ENCODE data around the gene MCAT. TPM values are rescaled to one million over a fixed set of nuclear protein-coding genes. Genes with fewer than 3 reads are reported as not detected.

The MCAT gene
- polyA plus RNA-seq, 3 donors: 4.5 to 8.9 (median 6.8) TPM

DNA sequence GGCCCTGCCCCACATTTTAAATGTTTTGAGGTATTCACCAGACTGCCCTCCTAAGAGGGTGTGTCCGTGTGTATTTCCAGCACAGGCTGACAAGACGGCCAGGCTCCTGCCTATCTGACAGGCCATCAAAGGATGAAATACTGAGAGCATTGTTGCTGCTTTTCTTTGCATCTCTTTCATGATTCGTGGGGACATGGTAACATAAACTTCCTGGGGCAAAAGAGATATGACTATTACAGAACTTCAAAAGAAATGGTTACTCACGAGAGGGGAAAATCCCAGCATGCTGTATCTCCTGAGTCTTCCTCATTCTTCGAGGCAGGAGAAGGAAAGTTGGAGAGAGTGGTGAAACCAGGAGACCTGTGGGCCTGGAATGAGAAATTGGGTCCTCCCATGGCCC is 43.0 kb downstream of the MCAT start:
- Histone ChIP-seq H3K4me1 (ENCODE audit: control insufficient read depth in 1 of 2, insufficient read depth in 2 of 2, low read length in 2 of 2) (no peaks in the 10 kb centered on the region), H3K4me3 (replicated peaks in 1 of 3; ENCODE audit: low read depth in 2 of 3, low read length in 3 of 3) (no peak overlapping the region), H3K27ac (ENCODE audit: low read depth in 1 of 2, low read length in 2 of 2) (no peak overlapping the region), H2AFZ (ENCODE audit: insufficient read depth, low read depth, low read length, poor library complexity, severe bottlenecking) (no peak overlapping the region), H3K4me2 (replicated peaks; ENCODE audit: extremely low read depth, low read length, poor library complexity, severe bottlenecking) (no peak overlapping the region), H4K20me1 (ENCODE audit: insufficient read depth, low read length) (no peaks in the 10 kb centered on the region), H3K27me3 (ENCODE audit: control insufficient read depth in 2 of 2, insufficient read depth in 2 of 2, low read length in 2 of 2) (no peaks in the 10 kb centered on the region), H3K79me2 (ENCODE audit: insufficient read depth, low read length) (no peaks in the 10 kb centered on the region), H3K9ac (ENCODE audit: insufficient read depth, low read length, poor library complexity, severe bottlenecking) (no peak overlapping the region), H3K36me3 (replicated peaks in 1 of 2; ENCODE audit: control insufficient read depth in 1 of 2, insufficient read depth in 2 of 2, low read length in 2 of 2) (no peaks in the 10 kb centered on the region), H3K9me3 (replicated peaks in 1 of 2; ENCODE audit: control insufficient read depth in 1 of 2, insufficient read depth in 1 of 2, low read length in 2 of 2) (peaks cover 9 to 17% of the 10 kb centered on the region in 2 donors)
- TF ChIP-seq, protein P1, sequence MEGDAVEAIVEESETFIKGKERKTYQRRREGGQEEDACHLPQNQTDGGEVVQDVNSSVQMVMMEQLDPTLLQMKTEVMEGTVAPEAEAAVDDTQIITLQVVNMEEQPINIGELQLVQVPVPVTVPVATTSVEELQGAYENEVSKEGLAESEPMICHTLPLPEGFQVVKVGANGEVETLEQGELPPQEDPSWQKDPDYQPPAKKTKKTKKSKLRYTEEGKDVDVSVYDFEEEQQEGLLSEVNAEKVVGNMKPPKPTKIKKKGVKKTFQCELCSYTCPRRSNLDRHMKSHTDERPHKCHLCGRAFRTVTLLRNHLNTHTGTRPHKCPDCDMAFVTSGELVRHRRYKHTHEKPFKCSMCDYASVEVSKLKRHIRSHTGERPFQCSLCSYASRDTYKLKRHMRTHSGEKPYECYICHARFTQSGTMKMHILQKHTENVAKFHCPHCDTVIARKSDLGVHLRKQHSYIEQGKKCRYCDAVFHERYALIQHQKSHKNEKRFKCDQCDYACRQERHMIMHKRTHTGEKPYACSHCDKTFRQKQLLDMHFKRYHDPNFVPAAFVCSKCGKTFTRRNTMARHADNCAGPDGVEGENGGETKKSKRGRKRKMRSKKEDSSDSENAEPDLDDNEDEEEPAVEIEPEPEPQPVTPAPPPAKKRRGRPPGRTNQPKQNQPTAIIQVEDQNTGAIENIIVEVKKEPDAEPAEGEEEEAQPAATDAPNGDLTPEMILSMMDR (IDR thresholded peaks at IDR 0.05): no peak
- H3K27ac Mint-ChIP-seq: no peak overlapping the region
- peaks cover 13 to 21% (median 17%) of the 10 kb centered on the region in 7 donors for H3K9me3 Mint-ChIP-seq
- no peaks in the 10 kb centered on the region for H3K36me3 Mint-ChIP-seq
- H3K27me3 Mint-ChIP-seq (ENCODE audit: low read depth in 3 of 3): peaks cover 0 to 2% (median 0%) of the 10 kb centered on the region in 3 donors
- 65% methylated on average over 5 of the region's 5 CpGs for WGBS (ENCODE audit: insufficient coverage)
- H3K4me3 Mint-ChIP-seq: no peak overlapping the region
- DNase-seq: peak in 1 of 3 donors; percentile 64
- intact Hi-C loops (cut with micrococcal nuclease): no loop called here
- H3K4me1 Mint-ChIP-seq: peaks cover 4% of the 10 kb centered on the region

DNA sequence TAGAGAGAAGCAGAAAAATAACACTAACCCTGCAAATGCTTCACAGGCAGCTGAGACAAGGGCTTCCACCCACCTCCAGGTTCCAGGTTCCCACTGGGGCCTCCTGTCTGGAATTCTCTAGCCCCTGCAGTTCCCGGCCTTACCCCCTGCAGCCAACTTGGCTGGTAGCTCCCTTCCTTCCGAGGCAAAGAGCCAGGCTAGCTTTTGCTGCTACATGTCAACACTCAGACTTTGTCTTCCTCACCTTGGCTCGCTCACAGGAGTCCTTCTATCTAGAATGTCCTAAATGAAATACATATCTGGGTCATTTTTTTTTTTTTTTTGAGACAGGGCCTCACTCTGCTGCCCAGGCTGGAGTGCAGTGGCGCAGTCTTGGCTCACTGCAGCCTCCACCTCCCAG is 44.1 kb downstream of the MCAT start:
- no peak overlapping the region for H2AFZ ChIP-seq (ENCODE audit: insufficient read depth, low read depth, low read length, poor library complexity, severe bottlenecking)
- no peaks in the 10 kb centered on the region for H3K79me2 ChIP-seq (ENCODE audit: insufficient read depth, low read length)
- H3K9ac ChIP-seq (ENCODE audit: insufficient read depth, low read length, poor library complexity, severe bottlenecking): no peak overlapping the region
- no peak for DNase-seq
- 100% methylated on average over 1 of the region's 4 CpGs for WGBS (ENCODE audit: insufficient coverage)
- H3K4me3 ChIP-seq (replicated peaks in 1 of 3; ENCODE audit: low read depth in 2 of 3, low read length in 3 of 3): no peak overlapping the region
- Mint-ChIP-seq H3K4me3 (no peak overlapping the region), H3K36me3 (no peaks in the 10 kb centered on the region), H3K4me1 (peaks cover 8% of the 10 kb centered on the region), H3K27ac (no peak overlapping the region), H3K27me3 (ENCODE audit: low read depth in 3 of 3) (peaks cover 0 to 2% (median 1%) of the 10 kb centered on the region in 3 donors), H3K9me3 (peaks cover 13 to 21% (median 17%) of the 10 kb centered on the region in 7 donors)
- no peak overlapping the region for H3K4me2 ChIP-seq (replicated peaks; ENCODE audit: extremely low read depth, low read length, poor library complexity, severe bottlenecking)
- no peaks in the 10 kb centered on the region for H3K27me3 ChIP-seq (ENCODE audit: control insufficient read depth in 2 of 2, insufficient read depth in 2 of 2, low read length in 2 of 2)
- intact Hi-C loops (cut with micrococcal nuclease): no loop called here
- H3K27ac ChIP-seq (ENCODE audit: low read depth in 1 of 2, low read length in 2 of 2): no peak overlapping the region
- no peaks in the 10 kb centered on the region for H4K20me1 ChIP-seq (ENCODE audit: insufficient read depth, low read length)
- H3K9me3 ChIP-seq (replicated peaks in 1 of 2; ENCODE audit: control insufficient read depth in 1 of 2, insufficient read depth in 1 of 2, low read length in 2 of 2): peaks cover 9 to 17% of the 10 kb centered on the region in 2 donors
- H3K36me3 ChIP-seq (replicated peaks in 1 of 2; ENCODE audit: control insufficient read depth in 1 of 2, insufficient read depth in 2 of 2, low read length in 2 of 2): no peaks in the 10 kb centered on the region
- H3K4me1 ChIP-seq (ENCODE audit: control insufficient read depth in 1 of 2, insufficient read depth in 2 of 2, low read length in 2 of 2): peaks cover 5 to 6% of the 10 kb centered on the region in 2 donors
- TF ChIP-seq, protein P1 (IDR thresholded peaks at IDR 0.05): no peak
